Nephron progenitor cell (in vitro differentiated cells): ENCODE results near the gene CASP5.

ENCODE experiments used
- DNase-seq: peaks from one replicate; pipeline ENCODE4 v3.0.0; 2021
- H3K27ac Mint-ChIP-seq: 2 replicates; pipeline ENCODE4 v1.8.0; 2021; ENCODE audit warnings: mild to moderate bottlenecking, moderate library complexity, mixed read lengths
- H3K27me3 Mint-ChIP-seq: 2 replicates; pipeline ENCODE4 v1.8.0; 2021; ENCODE audit warnings: mild to moderate bottlenecking, low read depth, mixed read lengths; ENCODE audit not compliant: poor library complexity
- H3K36me3 Mint-ChIP-seq: 2 replicates; pipeline ENCODE4 v1.8.0; 2021; ENCODE audit warnings: low read depth, mixed read lengths
- H3K4me1 Mint-ChIP-seq: 2 replicates; pipeline ENCODE4 v1.8.0; 2021; ENCODE audit warnings: mixed read lengths
- H3K4me3 Mint-ChIP-seq: 2 replicates; pipeline ENCODE4 v1.8.0; 2021; ENCODE audit warnings: mild to moderate bottlenecking, moderate library complexity, mixed read lengths
- H3K9me3 Mint-ChIP-seq: 2 replicates; pipeline ENCODE4 v1.8.0; 2021; ENCODE audit warnings: mild to moderate bottlenecking, moderate library complexity, mixed read lengths
- CTCF ChIP-seq: fragments of 200-600 bp; sonication (generic); IDR thresholded peaks from 2 replicates; pipeline ENCODE4 v1.5.0; 2021; ENCODE audit warnings: antibody characterized with exemption

The CASP5 gene

GRCh38 chr11:104968856-104969776 lies 53.9 kb downstream of the CASP5 start:
- Mint-ChIP-seq H3K36me3 (no peaks in the 10 kb centered on the region), H3K27ac (no peak overlapping the region), H3K4me1 (peaks cover 16% of the 10 kb centered on the region), H3K27me3 (no peaks in the 10 kb centered on the region), H3K4me3 (no peak overlapping the region), H3K9me3 (peaks cover 35% of the 10 kb centered on the region)
- TF ChIP-seq CTCF: no peak
- peak; percentile 3 for DNase-seq

- DNase-seq: no peak
- H3K4me3 Mint-ChIP-seq: no peak within 1 kb of the TSS
- H3K27ac Mint-ChIP-seq: no peak within 1 kb of the TSS
- H3K27me3 Mint-ChIP-seq: no peaks in the 10 kb centered on the region
- no peaks in the 10 kb centered on the region for H3K36me3 Mint-ChIP-seq
- H3K9me3 Mint-ChIP-seq: peaks cover 32% of the 10 kb centered on the region
- H3K4me1 Mint-ChIP-seq: peaks cover 16% of the 10 kb centered on the region
- TF ChIP-seq CTCF: no peak
Measured at GRCh38 chr11:104968355-104968855, 54.6 kb downstream of the CASP5 start, which contains the start of gene CASP4. CASP4 (minus strand) TSS chr11:104968574; CDS start chr11:104968525, 49 bp downstream.

GRCh38 chr11:104967534-104968354 lies 55.2 kb downstream of the CASP5 start:
- Mint-ChIP-seq H3K4me1 (peaks cover 16% of the 10 kb centered on the region), H3K36me3 (no peaks in the 10 kb centered on the region), H3K9me3 (peaks cover 32% of the 10 kb centered on the region), H3K27me3 (no peaks in the 10 kb centered on the region), H3K4me3 (no peak overlapping the region), H3K27ac (no peak overlapping the region)
- DNase-seq: no peak
- no peak for TF ChIP-seq CTCF

GRCh38 chr11:104965735-104966134 lies 57.2 kb downstream of the CASP5 start:
- no peak for TF ChIP-seq CTCF
- DNase-seq: no peak
- Mint-ChIP-seq H3K4me1 (peaks cover 16% of the 10 kb centered on the region), H3K4me3 (no peak overlapping the region), H3K9me3 (peaks cover 23% of the 10 kb centered on the region), H3K27me3 (no peaks in the 10 kb centered on the region), H3K36me3 (no peaks in the 10 kb centered on the region), H3K27ac (no peak overlapping the region)

GRCh38 chr11:104964247-104964646 lies 58.7 kb downstream of the CASP5 start:
- H3K4me3 Mint-ChIP-seq: no peak overlapping the region
- H3K27me3 Mint-ChIP-seq: no peaks in the 10 kb centered on the region
- no peak for DNase-seq

More at GRCh38 chr11:104964247-104964646, 58.7 kb downstream of the CASP5 start:
- no peak for TF ChIP-seq CTCF
- no peak overlapping the region for H3K27ac Mint-ChIP-seq
- H3K9me3 Mint-ChIP-seq: peaks cover 23% of the 10 kb centered on the region
- H3K4me1 Mint-ChIP-seq: peaks cover 16% of the 10 kb centered on the region
- H3K36me3 Mint-ChIP-seq: no peaks in the 10 kb centered on the region
